Measurements from ENCODE around the gene CACNA1I. TPM values are rescaled to one million over a fixed set of nuclear protein-coding genes. Genes with fewer than 3 reads are reported as not detected.

The CACNA1I gene
- total RNA-seq, 2 experiments from 2014 or later = 0.07 to 0.09 TPM

- peaks cover 23% of the 10 kb centered on the region for H3K27me3 Mint-ChIP-seq
- no peak overlapping the region for H3K4me3 Mint-ChIP-seq
- ChIA-PET CTCF (interaction anchor here (1.0 kb wide), 1 partner anchor 150 kb away, joined by 3 read pairs; no protein-coding TSS in a partner anchor), POLR2A (no interaction called here)
- intact Hi-C loops (cut with micrococcal nuclease) = no loop called here
- peaks cover 2% of the 10 kb centered on the region for H3K4me1 Mint-ChIP-seq (ENCODE audit: low read depth)
- no peaks in the 10 kb centered on the region for H3K36me3 Mint-ChIP-seq (ENCODE audit: low read depth)
- DNase-seq (no peak), ATAC-seq (peak; percentile 35)
- no peaks in the 10 kb centered on the region for H3K9me3 Mint-ChIP-seq
- H3K27ac Mint-ChIP-seq = no peak overlapping the region
- no peak for TF ChIP-seq CTCF (IDR thresholded peaks at IDR 0.05)
Measured at GRCh38 chr22:39684702-39685281, 114.2 kb downstream of the CACNA1I start.

- peaks cover 23% of the 10 kb centered on the region for H3K27me3 Mint-ChIP-seq
- H3K4me3 Mint-ChIP-seq = no peak overlapping the region
- TF ChIP-seq CTCF (IDR thresholded peaks at IDR 0.05) = no peak
- ChIA-PET POLR2A (no interaction called here), CTCF (interaction anchor here (1.0 kb wide), 1 partner anchor 150 kb away, joined by 3 read pairs; no protein-coding TSS in a partner anchor)
- intact Hi-C loops (cut with micrococcal nuclease) = no loop called here
- DNase-seq (no peak), ATAC-seq (peak; percentile 34)
- H3K4me1 Mint-ChIP-seq (ENCODE audit: low read depth) = peaks cover 2% of the 10 kb centered on the region
- no peaks in the 10 kb centered on the region for H3K36me3 Mint-ChIP-seq (ENCODE audit: low read depth)
- no peaks in the 10 kb centered on the region for H3K9me3 Mint-ChIP-seq
- no peak overlapping the region for H3K27ac Mint-ChIP-seq
Measured at GRCh38 chr22:39685336-39686177, 115.0 kb downstream of the CACNA1I start.

GRCh38 chr22:39686178-39686620 lies 115.6 kb downstream of the CACNA1I start:
- TF ChIP-seq CTCF (IDR thresholded peaks at IDR 0.05) = no peak
- Mint-ChIP-seq H3K9me3 (no peaks in the 10 kb centered on the region), H3K36me3 (ENCODE audit: low read depth) (no peaks in the 10 kb centered on the region), H3K4me1 (ENCODE audit: low read depth) (peaks cover 6% of the 10 kb centered on the region), H3K27ac (no peak overlapping the region), H3K4me3 (no peak overlapping the region), H3K27me3 (peaks cover 26% of the 10 kb centered on the region)
- intact Hi-C loops (cut with micrococcal nuclease) = no loop called here
- POLR2A ChIA-PET = no interaction called here
- ATAC-seq (no peak), DNase-seq (no peak)
- CTCF ChIA-PET = no interaction called here

- Mint-ChIP-seq H3K27ac (no peak overlapping the region), H3K36me3 (ENCODE audit: low read depth) (no peaks in the 10 kb centered on the region), H3K4me1 (ENCODE audit: low read depth) (peaks cover 8% of the 10 kb centered on the region), H3K4me3 (no peak overlapping the region), H3K27me3 (peaks cover 30% of the 10 kb centered on the region), H3K9me3 (no peaks in the 10 kb centered on the region)
- no peak for TF ChIP-seq CTCF (IDR thresholded peaks at IDR 0.05)
- POLR2A ChIA-PET = no interaction called here
- CTCF ChIA-PET = no interaction called here
- ATAC-seq = no peak
- DNase-seq = no peak
- intact Hi-C loops (cut with micrococcal nuclease) = no loop called here
Measured at GRCh38 chr22:39686776-39687525, 116.4 kb downstream of the CACNA1I start.

Data from activated CD8-positive, alpha-beta T cell treated with anti-CD3 and anti-CD28 coated beads for 36 hours (primary cell).